ENCODE results near the gene DHRS4L2. TPM values are rescaled to one million over a fixed set of nuclear protein-coding genes. Genes with fewer than 3 reads are reported as not detected.
A peak's percentile ranks its signal among the peaks of the same experiment; 100 is the strongest.
"Not testable (repeated sequence)": the region's sequence is repeated elsewhere in the genome, so short reads cannot be mapped to it uniquely, and the experiment has no call there.

DHRS4L2 gene
- total and polyA plus RNA-seq, 7 donors = 8.0 to 62.7 (median 20.0) TPM

- Histone ChIP-seq H3K4me1 (no peaks in the 10 kb centered on the region), H3K36me3 (no peaks in the 10 kb centered on the region), H3K27ac (no peak overlapping the region), H3K9me3 (no peaks in the 10 kb centered on the region), H3K4me3 (no peak overlapping the region), H3K27me3 (no peaks in the 10 kb centered on the region)
- intact Hi-C loops (cut with DNase I) = no loop called here
- no peak for TF ChIP-seq EP300 (IDR thresholded peaks at IDR 0.05)
- TF ChIP-seq, protein P1, sequence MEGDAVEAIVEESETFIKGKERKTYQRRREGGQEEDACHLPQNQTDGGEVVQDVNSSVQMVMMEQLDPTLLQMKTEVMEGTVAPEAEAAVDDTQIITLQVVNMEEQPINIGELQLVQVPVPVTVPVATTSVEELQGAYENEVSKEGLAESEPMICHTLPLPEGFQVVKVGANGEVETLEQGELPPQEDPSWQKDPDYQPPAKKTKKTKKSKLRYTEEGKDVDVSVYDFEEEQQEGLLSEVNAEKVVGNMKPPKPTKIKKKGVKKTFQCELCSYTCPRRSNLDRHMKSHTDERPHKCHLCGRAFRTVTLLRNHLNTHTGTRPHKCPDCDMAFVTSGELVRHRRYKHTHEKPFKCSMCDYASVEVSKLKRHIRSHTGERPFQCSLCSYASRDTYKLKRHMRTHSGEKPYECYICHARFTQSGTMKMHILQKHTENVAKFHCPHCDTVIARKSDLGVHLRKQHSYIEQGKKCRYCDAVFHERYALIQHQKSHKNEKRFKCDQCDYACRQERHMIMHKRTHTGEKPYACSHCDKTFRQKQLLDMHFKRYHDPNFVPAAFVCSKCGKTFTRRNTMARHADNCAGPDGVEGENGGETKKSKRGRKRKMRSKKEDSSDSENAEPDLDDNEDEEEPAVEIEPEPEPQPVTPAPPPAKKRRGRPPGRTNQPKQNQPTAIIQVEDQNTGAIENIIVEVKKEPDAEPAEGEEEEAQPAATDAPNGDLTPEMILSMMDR (IDR thresholded peaks at IDR 0.05) = no peak
- no peak for TF ChIP-seq POLR2A (IDR thresholded peaks at IDR 0.05)
- no peak for TF ChIP-seq POLR2AphosphoS5 (IDR thresholded peaks at IDR 0.05)
- WGBS, 2 donors = 41 to 61% methylated on average over 5 of the region's 5 CpGs
- no peak for DNase-seq
These were observed 54.0 kb downstream of the DHRS4L2 start for GRCh38 chr14:24042746-24043145.

- H3K4me3 ChIP-seq; H3K27me3 ChIP-seq; intact Hi-C loops (cut with DNase I); DNase-seq; H3K27ac ChIP-seq; H3K9me3 ChIP-seq; H3K36me3 ChIP-seq: not testable (repeated sequence)
- WGBS, 2 donors = 63 to 75% methylated on average over 2 of the region's 2 CpGs
- H3K4me1 ChIP-seq = peaks cover 0 to 16% (median 13%) of the 10 kb centered on the region in 4 donors
These were observed 60.3 kb downstream of the DHRS4L2 start for GRCh38 chr14:24049002-24049401.

GRCh38 chr14:24050753-24051152 lies 62.0 kb downstream of the DHRS4L2 start:
- H3K4me3 ChIP-seq; intact Hi-C loops (cut with DNase I); DNase-seq; H3K36me3 ChIP-seq; H3K27ac ChIP-seq; H3K9me3 ChIP-seq; H3K27me3 ChIP-seq: not testable (repeated sequence)
- H3K4me1 ChIP-seq = peaks cover 0 to 16% (median 13%) of the 10 kb centered on the region in 4 donors
- 81 to 87% methylated on average over 8 of the region's 8 CpGs for WGBS, 2 donors

- Histone ChIP-seq H3K9me3 (no peaks in the 10 kb centered on the region), H3K4me3 (peak overlapping the region; percentile 41 to 66 (median 55)), H3K27ac (peak overlapping the region; percentile 43 to 72 (median 60)), H3K27me3 (no peaks in the 10 kb centered on the region), H3K4me1 (peaks cover 0 to 16% (median 13%) of the 10 kb centered on the region in 4 donors), H3K36me3 (no peaks in the 10 kb centered on the region)
- intact Hi-C loops (cut with DNase I) = no loop called here
- peak; percentile 68 for DNase-seq
- 21 to 28% methylated on average over 20 of the region's 20 CpGs for WGBS, 2 donors
- TF ChIP-seq, protein P1 (IDR thresholded peaks at IDR 0.05) = no peak
- TF ChIP-seq POLR2AphosphoS5 (IDR thresholded peaks at IDR 0.05) (no peak), POLR2A (IDR thresholded peaks at IDR 0.05) (no peak)
These were observed 62.6 kb downstream of the DHRS4L2 start for GRCh38 chr14:24051176-24051788.

GRCh38 chr14:24051789-24052655 lies 63.3 kb downstream of the DHRS4L2 start, which contains the start of gene CARMIL3:
CARMIL3 (plus strand) TSS chr14:24052009; CDS start chr14:24052154, 145 bp downstream.
- no peaks in the 10 kb centered on the region for H3K27me3 ChIP-seq
- DNase-seq = peak; percentile 77
- TF ChIP-seq, protein P1 (IDR thresholded peaks at IDR 0.05) = no peak
- peak in 1 of 4 donors; percentile 19 for TF ChIP-seq POLR2AphosphoS5 (IDR thresholded peaks at IDR 0.05)
- TF ChIP-seq EP300 (IDR thresholded peaks at IDR 0.05) = no peak
- peak within 1 kb of the TSS; percentile 41 to 66 (median 55) for H3K4me3 ChIP-seq
- no peaks in the 10 kb centered on the region for H3K36me3 ChIP-seq
- WGBS, 2 donors = 0% methylated on average over 92 of the region's 92 CpGs
- H3K9me3 ChIP-seq = no peaks in the 10 kb centered on the region
- peaks cover 0 to 16% (median 13%) of the 10 kb centered on the region in 4 donors for H3K4me1 ChIP-seq
- intact Hi-C loops (cut with DNase I) = loop anchor here (2.0 kb wide), 1 partner anchor 41 kb away; no protein-coding TSS in a partner anchor
- peak within 1 kb of the TSS; percentile 43 to 72 (median 60) for H3K27ac ChIP-seq

All from sigmoid colon (tissue), 7 donors.